Large intestine (tissue), 3 donors: ENCODE results near the gene NPHP4. TPM values are rescaled to one million over a fixed set of nuclear protein-coding genes. Genes with fewer than 3 reads are reported as not detected.

ENCODE experiments used
- DNase-seq, 2 donors: peaks; one replicate each; pipeline versions ENCODE4 v3.0.0 to v3.0.0-alpha.2; 2013
- H3K27ac ChIP-seq: one replicate; pipeline ENCODE4 v1.5.1; 2013; ENCODE audit warnings: low read length
- H3K27me3 ChIP-seq: 2 replicates; pipeline ENCODE4 v1.6.1; 2013; ENCODE audit warnings: low read length; ENCODE audit not compliant: control insufficient read depth, insufficient read depth
- H3K36me3 ChIP-seq: 2 replicates; pipeline ENCODE4 v1.6.1; 2013; ENCODE audit warnings: low read length; ENCODE audit not compliant: control insufficient read depth, insufficient read depth
- H3K4me1 ChIP-seq: one replicate; pipeline ENCODE4 v1.6.1; 2013; ENCODE audit warnings: low read length; ENCODE audit not compliant: control insufficient read depth, insufficient read depth
- H3K4me3 ChIP-seq: one replicate; pipeline ENCODE4 v1.5.1; 2013; ENCODE audit warnings: low read length
- H3K9me3 ChIP-seq: one replicate; pipeline ENCODE4 v1.6.1; 2013; ENCODE audit warnings: mild to moderate bottlenecking, low read depth, low read length, moderate library complexity; ENCODE audit not compliant: control insufficient read depth
- WGBS: methylation state at CpG from one replicate; pipeline ENCODE4 v1.1.5; 2013; ENCODE audit warnings: low lambda C conversion rate; ENCODE audit not compliant: insufficient coverage; 5-methylcytosine and 5-hydroxymethylcytosine counted together
- polyA plus RNA-seq: library from polyadenylated mRNA; unstranded; fragments of 120-200 nt; gene quantifications from one replicate; pipeline ENCODE4 v1.2.1, GENCODE V29; 2013

Gene NPHP4
- polyA plus RNA-seq, 1 donor = 11.4 TPM

DNA sequence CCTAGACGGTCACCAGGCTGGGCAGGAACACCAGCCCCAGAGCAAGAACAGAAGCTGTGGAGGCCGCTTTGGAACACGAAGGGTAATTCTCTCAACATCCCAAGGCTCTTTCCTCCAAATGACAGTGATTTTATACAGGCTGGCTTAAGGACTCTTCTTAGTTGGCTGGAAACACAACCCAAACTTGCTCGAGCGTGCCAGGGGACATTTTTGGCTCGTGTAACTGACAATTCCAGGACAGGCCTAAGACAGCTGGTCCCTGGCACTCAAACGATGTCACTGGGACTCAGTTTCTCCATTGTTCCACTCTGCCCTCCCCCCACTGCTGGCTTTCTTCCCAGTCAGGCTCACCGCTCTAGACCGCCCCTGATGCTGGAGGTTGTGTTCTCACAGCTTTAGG, 164.7 kb downstream of the NPHP4 start:
- Histone ChIP-seq H3K27me3 (no peaks in the 10 kb centered on the region), H3K4me3 (no peak overlapping the region), H3K9me3 (no peaks in the 10 kb centered on the region), H3K36me3 (no peaks in the 10 kb centered on the region), H3K4me1 (no peaks in the 10 kb centered on the region), H3K27ac (no peak overlapping the region)
- WGBS = no CpG with 5 or more reads among the region's 9 CpGs
- DNase-seq = no peak

GRCh38 chr1:5826601-5827000, 165.6 kb downstream of the NPHP4 start:
- Histone ChIP-seq H3K9me3 (no peaks in the 10 kb centered on the region), H3K4me3 (no peak overlapping the region), H3K27ac (no peak overlapping the region), H3K4me1 (no peaks in the 10 kb centered on the region), H3K27me3 (no peaks in the 10 kb centered on the region), H3K36me3 (no peaks in the 10 kb centered on the region)
- WGBS = no CpG with 5 or more reads among the region's 13 CpGs
- DNase-seq = no peak

DNA sequence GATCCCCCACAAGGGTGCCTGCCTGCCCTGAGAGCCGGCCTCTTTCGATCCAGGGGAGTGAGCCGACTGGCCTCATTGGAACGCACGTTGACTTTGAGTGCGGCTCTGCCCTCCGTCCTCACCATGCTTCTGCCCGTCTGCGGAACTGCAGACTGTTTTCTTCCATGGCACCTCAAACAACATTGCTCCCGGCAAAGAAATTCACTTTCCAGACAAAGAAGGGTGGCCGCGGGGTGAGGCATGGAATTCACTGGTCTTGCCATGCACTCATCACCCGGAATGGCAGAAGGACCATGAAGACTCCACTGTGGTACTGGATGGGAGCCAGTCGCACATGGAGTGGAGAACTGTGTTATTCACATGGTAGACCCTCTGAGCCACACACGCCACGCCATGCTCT, 169.5 kb downstream of the NPHP4 start:
- DNase-seq = no peak
- no peak overlapping the region for H3K27ac ChIP-seq
- no peaks in the 10 kb centered on the region for H3K27me3 ChIP-seq
- no peaks in the 10 kb centered on the region for H3K36me3 ChIP-seq
- WGBS = no CpG with 5 or more reads among the region's 16 CpGs
- H3K9me3 ChIP-seq = no peaks in the 10 kb centered on the region
- no peaks in the 10 kb centered on the region for H3K4me1 ChIP-seq
- H3K4me3 ChIP-seq = no peak overlapping the region

GRCh38 chr1:5822266-5822665, 170.0 kb downstream of the NPHP4 start:
- no peak for DNase-seq
- Histone ChIP-seq H3K27me3 (no peaks in the 10 kb centered on the region), H3K9me3 (no peaks in the 10 kb centered on the region), H3K27ac (no peak overlapping the region), H3K4me1 (no peaks in the 10 kb centered on the region), H3K4me3 (no peak overlapping the region), H3K36me3 (no peaks in the 10 kb centered on the region)
- WGBS = no CpG with 5 or more reads among the region's 5 CpGs

DNA sequence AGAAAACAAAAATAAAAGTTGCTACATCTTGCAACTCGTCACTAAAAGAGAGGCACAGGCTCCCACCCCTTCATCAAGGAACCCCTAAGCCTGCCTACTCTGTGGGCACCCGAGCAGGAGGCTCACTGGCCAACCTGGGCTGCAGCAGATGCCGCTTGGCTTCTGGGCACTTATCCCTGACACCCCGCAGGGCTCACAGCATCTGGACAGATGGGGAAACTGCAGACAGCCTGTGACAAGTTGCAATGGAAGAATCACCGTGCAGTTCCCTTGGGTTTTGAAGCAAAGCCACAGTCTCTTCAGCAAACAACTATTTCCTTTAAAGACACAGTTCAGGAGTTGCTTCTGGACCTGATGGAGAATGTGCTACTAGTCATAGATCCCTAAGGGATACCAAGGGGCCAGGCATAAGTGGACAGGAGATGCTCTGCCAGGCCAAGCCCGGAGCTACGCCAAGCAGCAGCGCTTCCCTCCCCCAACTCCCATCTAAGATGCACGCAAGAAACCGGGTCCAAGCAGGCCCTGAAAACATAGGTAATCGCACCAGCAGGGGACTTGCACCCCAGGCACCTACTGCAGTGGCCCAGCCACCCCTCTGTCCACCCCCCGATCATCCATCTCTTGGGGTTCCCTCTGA, 170.6 kb downstream of the NPHP4 start:
- whole genome bisulfite sequencing = no CpG with 5 or more reads among the region's 12 CpGs

DNA sequence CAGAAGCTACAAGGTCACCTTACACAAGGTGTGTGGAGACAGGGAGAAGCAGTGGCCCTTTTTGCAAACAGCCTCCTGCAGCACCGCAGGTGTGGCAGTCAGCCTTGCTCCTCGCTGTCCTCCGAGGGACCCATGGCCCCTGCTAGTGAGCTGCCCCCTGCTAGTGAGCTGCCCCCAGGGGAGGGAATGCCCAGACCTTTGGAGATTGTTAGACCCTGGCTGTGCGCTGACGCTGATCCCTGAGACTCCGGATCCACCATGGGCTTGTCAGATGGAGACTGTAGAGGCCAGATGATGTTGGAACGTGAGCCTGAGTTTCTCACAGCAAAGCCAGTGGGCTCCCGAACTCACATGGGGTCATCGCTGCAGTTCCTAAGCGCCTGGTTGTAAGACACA, 172.2 kb downstream of the NPHP4 start:
- WGBS = no CpG with 5 or more reads among the region's 10 CpGs
- Histone ChIP-seq H3K4me1 (no peaks in the 10 kb centered on the region), H3K27me3 (no peaks in the 10 kb centered on the region), H3K27ac (no peak overlapping the region), H3K4me3 (no peak overlapping the region), H3K36me3 (no peaks in the 10 kb centered on the region), H3K9me3 (no peaks in the 10 kb centered on the region)
- DNase-seq = no peak

More for the DNA sequence above, 170.6 kb downstream of the NPHP4 start:
- Histone ChIP-seq H3K27ac (no peak overlapping the region), H3K4me1 (no peaks in the 10 kb centered on the region), H3K36me3 (no peaks in the 10 kb centered on the region), H3K9me3 (no peaks in the 10 kb centered on the region), H3K4me3 (no peak overlapping the region), H3K27me3 (no peaks in the 10 kb centered on the region)
- no peak for DNase-seq

DNA sequence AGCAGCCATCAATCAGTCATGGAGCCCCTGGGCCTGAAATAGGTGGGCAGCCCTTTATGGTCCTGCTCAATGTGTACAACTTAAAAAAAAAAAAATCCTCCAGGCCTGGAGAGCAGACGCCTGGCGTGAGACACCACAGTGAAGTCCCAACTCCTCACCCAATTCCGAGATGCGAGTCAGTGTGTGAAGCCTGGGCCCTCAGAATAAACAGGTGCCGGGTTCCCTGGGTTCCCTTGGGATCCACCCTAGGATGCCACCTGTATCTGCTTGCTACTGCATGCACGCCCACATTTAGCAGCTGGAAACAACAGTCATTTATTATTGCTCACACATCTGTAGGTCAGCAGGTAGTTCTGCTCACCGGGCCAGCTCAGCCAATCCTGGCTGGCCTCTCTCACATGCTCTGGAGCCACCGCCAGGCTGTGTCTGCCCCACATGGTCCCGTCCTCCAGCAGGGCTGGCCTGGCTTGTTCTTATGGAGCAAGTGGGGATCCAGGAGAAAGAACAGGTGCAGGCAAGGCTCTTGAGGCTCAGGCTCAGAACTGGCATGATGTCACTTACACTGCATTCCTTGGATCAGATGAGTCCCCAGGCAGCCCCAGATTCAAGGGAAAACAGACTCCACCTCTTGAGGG, 172.7 kb downstream of the NPHP4 start:
- H3K27me3 ChIP-seq = no peaks in the 10 kb centered on the region
- H3K4me1 ChIP-seq = no peaks in the 10 kb centered on the region
- WGBS = no CpG with 5 or more reads among the region's 9 CpGs
- DNase-seq = no peak
- H3K27ac ChIP-seq = no peak overlapping the region
- H3K4me3 ChIP-seq = no peak overlapping the region
- H3K36me3 ChIP-seq = no peaks in the 10 kb centered on the region
- H3K9me3 ChIP-seq = no peaks in the 10 kb centered on the region

DNA sequence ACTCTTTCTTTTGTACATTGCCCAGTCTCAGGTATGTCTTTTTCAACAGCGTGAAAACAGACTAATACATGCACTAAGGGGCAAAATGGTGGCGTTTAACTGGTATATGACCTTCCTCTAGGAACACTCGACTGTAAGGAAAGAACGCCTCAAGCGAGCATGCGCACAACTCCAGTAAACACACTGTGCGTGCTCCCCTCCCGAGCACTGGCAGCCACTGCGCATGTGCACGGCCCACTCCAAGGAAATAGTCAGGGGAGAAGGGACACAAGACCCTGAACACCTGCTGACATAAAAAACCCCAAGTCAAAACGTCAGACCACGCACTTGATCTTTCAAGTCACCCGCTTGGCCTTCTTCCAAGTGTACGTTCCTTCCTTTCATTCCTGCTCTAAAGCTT, 173.5 kb downstream of the NPHP4 start:
- WGBS = 93% methylated on average over 6 of the region's 14 CpGs
- DNase-seq = no peak
- Histone ChIP-seq H3K4me3 (no peak overlapping the region), H3K4me1 (no peaks in the 10 kb centered on the region), H3K27me3 (no peaks in the 10 kb centered on the region), H3K36me3 (no peaks in the 10 kb centered on the region), H3K27ac (no peak overlapping the region), H3K9me3 (no peaks in the 10 kb centered on the region)

DNA sequence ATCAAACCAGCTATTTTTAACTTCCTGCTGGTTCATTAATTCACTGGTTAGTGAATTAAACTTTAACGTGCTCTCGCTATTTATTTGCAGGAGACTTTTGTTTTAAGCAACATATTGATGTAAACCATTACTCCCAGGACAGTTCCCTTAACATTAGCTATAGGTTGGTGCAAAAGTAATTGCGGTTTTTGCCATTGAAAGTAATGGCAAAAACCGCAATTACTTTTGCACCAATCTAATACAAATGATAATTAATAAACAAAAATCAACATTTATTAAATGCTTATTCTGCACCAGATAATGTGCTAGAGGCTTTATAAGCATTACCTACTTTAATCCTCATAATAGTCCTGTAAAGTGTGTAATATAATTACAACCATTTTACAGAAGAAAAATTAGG, 176.5 kb downstream of the NPHP4 start:
- Histone ChIP-seq H3K27me3 (no peaks in the 10 kb centered on the region), H3K27ac (no peak overlapping the region), H3K36me3 (no peaks in the 10 kb centered on the region), H3K4me3 (no peak overlapping the region), H3K9me3 (no peaks in the 10 kb centered on the region), H3K4me1 (no peaks in the 10 kb centered on the region)
- no CpG with 5 or more reads among the region's 4 CpGs for WGBS
- DNase-seq = no peak

DNA sequence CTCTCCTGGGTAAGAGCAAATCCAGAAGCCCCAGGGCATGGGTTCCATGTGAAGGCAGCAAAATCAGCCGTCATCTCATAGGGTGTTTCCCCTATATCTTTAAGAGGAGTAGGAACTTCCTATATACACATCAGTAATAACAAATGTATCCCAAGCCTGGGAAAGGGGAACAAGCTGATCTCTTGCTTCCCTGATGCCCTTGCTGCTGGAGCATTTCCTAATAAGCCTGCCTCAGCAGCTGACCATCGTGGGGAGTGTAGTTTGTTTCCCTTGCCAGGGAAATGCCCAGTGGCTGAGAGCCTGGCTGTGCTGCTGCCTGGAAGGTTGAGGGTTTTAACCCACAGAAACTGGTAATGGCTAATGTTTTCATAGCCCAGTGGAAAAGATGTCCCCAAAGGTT, 177.0 kb downstream of the NPHP4 start:
- no peak for DNase-seq
- no peak overlapping the region for H3K27ac ChIP-seq
- H3K4me3 ChIP-seq = no peak overlapping the region
- H3K27me3 ChIP-seq = no peaks in the 10 kb centered on the region
- H3K4me1 ChIP-seq = no peaks in the 10 kb centered on the region
- WGBS = no CpG with 5 or more reads among the region's 2 CpGs
- no peaks in the 10 kb centered on the region for H3K36me3 ChIP-seq
- H3K9me3 ChIP-seq = no peaks in the 10 kb centered on the region

DNA sequence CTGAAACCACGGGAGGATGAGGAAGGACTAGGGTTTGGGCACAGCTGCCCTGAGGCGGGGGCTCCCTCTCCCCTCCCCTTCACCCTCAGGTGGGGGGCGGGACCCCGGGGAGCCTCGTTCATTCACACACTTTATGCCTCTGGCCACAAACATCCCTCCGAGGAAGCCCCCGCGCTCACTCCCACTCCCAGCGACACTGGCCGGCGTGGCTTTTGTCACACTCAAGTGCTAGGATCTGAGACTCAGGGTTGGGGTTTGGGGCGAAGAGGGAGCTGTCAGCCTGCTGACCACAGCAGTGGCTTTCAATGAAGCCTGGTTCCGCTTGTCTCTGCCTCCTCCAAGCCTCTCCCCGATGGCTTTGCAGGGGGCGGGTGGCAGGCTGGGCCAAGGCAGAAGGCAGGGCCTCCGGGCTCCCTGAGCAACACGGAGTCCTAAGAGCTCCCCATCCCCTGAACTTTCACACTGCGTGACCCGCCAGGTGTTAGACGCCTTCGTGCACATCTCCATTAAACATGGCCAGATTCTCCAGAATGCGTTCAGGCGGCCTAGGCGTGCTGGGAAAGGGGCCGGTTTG, 178.1 kb downstream of the NPHP4 start:
- 90% methylated on average over 4 of the region's 25 CpGs for WGBS
- H3K36me3 ChIP-seq = no peaks in the 10 kb centered on the region
- no peak overlapping the region for H3K4me3 ChIP-seq
- DNase-seq = no peak
- H3K4me1 ChIP-seq = no peaks in the 10 kb centered on the region
- H3K9me3 ChIP-seq = no peaks in the 10 kb centered on the region
- H3K27me3 ChIP-seq = no peaks in the 10 kb centered on the region
- no peak overlapping the region for H3K27ac ChIP-seq
